Measurements from ENCODE around the gene TGFBR2.

GRCh38 chr3:30620402-30621360 lies 14.3 kb downstream of the TGFBR2 start:
- TF ChIP-seq, protein P1, sequence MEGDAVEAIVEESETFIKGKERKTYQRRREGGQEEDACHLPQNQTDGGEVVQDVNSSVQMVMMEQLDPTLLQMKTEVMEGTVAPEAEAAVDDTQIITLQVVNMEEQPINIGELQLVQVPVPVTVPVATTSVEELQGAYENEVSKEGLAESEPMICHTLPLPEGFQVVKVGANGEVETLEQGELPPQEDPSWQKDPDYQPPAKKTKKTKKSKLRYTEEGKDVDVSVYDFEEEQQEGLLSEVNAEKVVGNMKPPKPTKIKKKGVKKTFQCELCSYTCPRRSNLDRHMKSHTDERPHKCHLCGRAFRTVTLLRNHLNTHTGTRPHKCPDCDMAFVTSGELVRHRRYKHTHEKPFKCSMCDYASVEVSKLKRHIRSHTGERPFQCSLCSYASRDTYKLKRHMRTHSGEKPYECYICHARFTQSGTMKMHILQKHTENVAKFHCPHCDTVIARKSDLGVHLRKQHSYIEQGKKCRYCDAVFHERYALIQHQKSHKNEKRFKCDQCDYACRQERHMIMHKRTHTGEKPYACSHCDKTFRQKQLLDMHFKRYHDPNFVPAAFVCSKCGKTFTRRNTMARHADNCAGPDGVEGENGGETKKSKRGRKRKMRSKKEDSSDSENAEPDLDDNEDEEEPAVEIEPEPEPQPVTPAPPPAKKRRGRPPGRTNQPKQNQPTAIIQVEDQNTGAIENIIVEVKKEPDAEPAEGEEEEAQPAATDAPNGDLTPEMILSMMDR (IDR thresholded peaks at IDR 0.05) = no peak
- no peak for TF ChIP-seq POLR2A (IDR thresholded peaks at IDR 0.05)
